PC-3 (cell line): ENCODE data around the gene LRRN4CL. TPM values are rescaled to one million over a fixed set of nuclear protein-coding genes. Genes with fewer than 3 reads are reported as not detected.

Experiments used
- ATAC-seq: fragments of 200-7000 bp; cut with Tn5 transposase; 2 replicates; pipeline ENCODE4 v1.9.1; 2020; ENCODE audit warnings: mild to moderate bottlenecking, moderate library complexity
- BruUV-seq: library from RNA; stranded (reverse); fragments of 400-500 nt; replicated peaks from 2 replicates; lab custom pipeline; 2021; lab: Mats Ljungman, UMichigan
- CTCF ChIA-PET: fragments of 300-600 bp; sonication (Branson Sonifier 250); formaldehyde crosslinking; loops from one replicate; lab custom pipeline; 2022; ENCODE audit warnings: antibody characterized with exemption; lab: Charles Lee
- POLR2A ChIA-PET: fragments of 300-600 bp; sonication (Branson Sonifier 250); formaldehyde crosslinking; loops from one replicate; lab custom pipeline; 2022; ENCODE audit warnings: antibody characterized with exemption; ENCODE audit not compliant: unreplicated experiment; lab: Charles Lee
- DNase-seq: peaks from one replicate; pipeline ENCODE4 v3.0.0-alpha.2; 2015
- H2AFZ ChIP-seq: fragments of 300-600 bp; sonication (generic); 2 replicates; pipeline ENCODE4 v1.6.0; 2016; ENCODE audit warnings: antibody characterized with exemption, low read length
- H3F3A ChIP-seq: fragments of 300-600 bp; sonication (generic); one replicate; pipeline ENCODE4 v1.6.0; 2017; ENCODE audit warnings: antibody characterized with exemption, low read length, control low read depth, mild to moderate bottlenecking; ENCODE audit not compliant: unreplicated experiment
- H3K27ac ChIP-seq: fragments of 300-600 bp; sonication (generic); 2 replicates; pipeline ENCODE4 v1.5.1; 2016; ENCODE audit warnings: mild to moderate bottlenecking, low read length
- H3K27me3 ChIP-seq: fragments of 300-600 bp; sonication (generic); 2 replicates; pipeline ENCODE4 v1.6.1; 2016; ENCODE audit warnings: low read length, mixed read lengths
- H3K36me3 ChIP-seq: fragments of 300-600 bp; sonication (generic); 2 replicates; pipeline ENCODE4 v1.6.1; 2016; ENCODE audit warnings: low read depth, mixed run types, low read length, mixed read lengths
- H3K4me1 ChIP-seq: fragments of 300-600 bp; sonication (generic); 2 replicates; pipeline ENCODE4 v1.5.1; 2016; ENCODE audit warnings: low read length; ENCODE audit not compliant: insufficient read depth
- H3K4me2 ChIP-seq: fragments of 300-600 bp; sonication (generic); 2 replicates; pipeline ENCODE4 v1.6.0; 2016; ENCODE audit warnings: low read length
- H3K4me3 ChIP-seq: fragments of 300-600 bp; sonication (generic); 2 replicates; pipeline ENCODE4 v1.5.1; 2016; ENCODE audit warnings: mild to moderate bottlenecking, low read length, mixed read lengths
- H3K79me2 ChIP-seq: fragments of 300-600 bp; sonication (generic); 2 replicates; pipeline ENCODE4 v1.6.1; 2017; ENCODE audit warnings: low read length, mixed read lengths
- H3K9ac ChIP-seq: fragments of 300-600 bp; sonication (generic); 2 replicates; pipeline ENCODE4 v1.6.0; 2016; ENCODE audit warnings: mild to moderate bottlenecking, low read length
- H3K9me2 ChIP-seq: fragments of 300-600 bp; sonication (generic); replicated peaks from 2 replicates; pipeline ENCODE4 v1.6.1; 2016; ENCODE audit warnings: mixed run types, low read length, mixed read lengths
- H3K9me3 ChIP-seq: fragments of 300-600 bp; sonication (generic); 2 replicates; pipeline ENCODE4 v1.6.1; 2016; ENCODE audit warnings: low read length, mixed read lengths
- H4K20me1 ChIP-seq: fragments of 300-600 bp; sonication (generic); 2 replicates; pipeline ENCODE4 v1.6.1; 2016; ENCODE audit warnings: low read length, mixed read lengths
- EZH2 ChIP-seq: fragments of 300-600 bp; sonication (generic); IDR thresholded peaks from one replicate; pipeline ENCODE4 v1.6.1; 2017; ENCODE audit warnings: antibody characterized with exemption, mild to moderate bottlenecking, low read length; ENCODE audit not compliant: unreplicated experiment
- EZH2phosphoT487 ChIP-seq: fragments of 300-600 bp; sonication (generic); IDR thresholded peaks from 2 replicates; pipeline ENCODE4 v1.6.1; 2018; ENCODE audit warnings: mild to moderate bottlenecking, antibody characterized with exemption, low read length, borderline replicate concordance
- intact Hi-C: fragments of 100-400 bp; cut with micrococcal nuclease; formaldehyde crosslinking; loops from 2 replicates; pipeline ENCODE4 v1.9.0; 2023
- total RNA-seq: library from RNA; depleted of rRNA; stranded (reverse); fragments of >200 nt; gene quantifications from 2 replicates; pipeline ENCODE4 v1.2.3, GENCODE V29; 2014
- TF ChIP-seq, protein P1 (sequence below): fragments of 300-600 bp; sonication (generic); conservative IDR thresholded peaks from 2 replicates; pipeline ENCODE4 v1.5.1; 2017; ENCODE audit warnings: antibody characterized with exemption, low read depth, mild to moderate bottlenecking, low read length

Gene LRRN4CL
- total RNA-seq, 1 experiment from 2014 or later = 0.51 TPM

GRCh38 chr11:62678433-62678769, 10.9 kb downstream of the LRRN4CL start:
- peak overlapping the region; percentile 94 for H3K4me2 ChIP-seq
- DNase-seq (no peak), ATAC-seq (no peak; the same call in 1 of the 2 replicates)
- ChIA-PET POLR2A (no interaction called here), CTCF (no interaction called here)
- TF ChIP-seq EZH2phosphoT487 (no peak), EZH2 (no peak)
- TF ChIP-seq, protein P1, sequence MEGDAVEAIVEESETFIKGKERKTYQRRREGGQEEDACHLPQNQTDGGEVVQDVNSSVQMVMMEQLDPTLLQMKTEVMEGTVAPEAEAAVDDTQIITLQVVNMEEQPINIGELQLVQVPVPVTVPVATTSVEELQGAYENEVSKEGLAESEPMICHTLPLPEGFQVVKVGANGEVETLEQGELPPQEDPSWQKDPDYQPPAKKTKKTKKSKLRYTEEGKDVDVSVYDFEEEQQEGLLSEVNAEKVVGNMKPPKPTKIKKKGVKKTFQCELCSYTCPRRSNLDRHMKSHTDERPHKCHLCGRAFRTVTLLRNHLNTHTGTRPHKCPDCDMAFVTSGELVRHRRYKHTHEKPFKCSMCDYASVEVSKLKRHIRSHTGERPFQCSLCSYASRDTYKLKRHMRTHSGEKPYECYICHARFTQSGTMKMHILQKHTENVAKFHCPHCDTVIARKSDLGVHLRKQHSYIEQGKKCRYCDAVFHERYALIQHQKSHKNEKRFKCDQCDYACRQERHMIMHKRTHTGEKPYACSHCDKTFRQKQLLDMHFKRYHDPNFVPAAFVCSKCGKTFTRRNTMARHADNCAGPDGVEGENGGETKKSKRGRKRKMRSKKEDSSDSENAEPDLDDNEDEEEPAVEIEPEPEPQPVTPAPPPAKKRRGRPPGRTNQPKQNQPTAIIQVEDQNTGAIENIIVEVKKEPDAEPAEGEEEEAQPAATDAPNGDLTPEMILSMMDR = no peak
- no peaks in the 10 kb centered on the region for H3K9me3 ChIP-seq
- peak overlapping the region; percentile 91 for H3K9ac ChIP-seq
- H3K79me2 ChIP-seq = peaks cover 40% of the 10 kb centered on the region
- no peaks in the 10 kb centered on the region for H3K27me3 ChIP-seq
- peak overlapping the region; percentile 53 for H3K27ac ChIP-seq
- intact Hi-C loops = loop anchor here (5.0 kb wide), 1 partner anchor 49 kb away; the partner anchor contains the start of genes HNRNPUL2 and TTC9C
- peaks cover 4% of the 10 kb centered on the region for H3K36me3 ChIP-seq
- peak overlapping the region; percentile 97 for H2AFZ ChIP-seq
- H3K4me1 ChIP-seq = peaks cover 24% of the 10 kb centered on the region
- BruUV-seq = no TSS peak
- H3K9me2 ChIP-seq = no peaks in the 10 kb centered on the region
- peaks cover 8% of the 10 kb centered on the region for H3F3A ChIP-seq
- H3K4me3 ChIP-seq = peak overlapping the region; percentile 98
- no peaks in the 10 kb centered on the region for H4K20me1 ChIP-seq

- H3K36me3 ChIP-seq = peaks cover 4% of the 10 kb centered on the region
- ChIA-PET CTCF (interaction anchor here (0.5 kb wide), 1 partner anchor 162 kb away, joined by 3 read pairs; no protein-coding TSS in a partner anchor), POLR2A (interaction anchor here (0.6 to 1.6 kb wide), 4 partner anchors 13 to 86 kb away, joined by 4 to 6 read pairs (median 5); partner anchors contain the start of genes C11orf98 and CSKMT)
- peak overlapping the region; percentile 98 for H3K4me3 ChIP-seq
- H2AFZ ChIP-seq = no peak overlapping the region
- H4K20me1 ChIP-seq = no peaks in the 10 kb centered on the region
- H3K9ac ChIP-seq = peak overlapping the region; percentile 91
- peak overlapping the region; percentile 94 for H3K4me2 ChIP-seq
- BruUV-seq = no TSS peak
- peaks cover 31% of the 10 kb centered on the region for H3K4me1 ChIP-seq
- DNase-seq (no peak), ATAC-seq (no peak)
- H3K9me2 ChIP-seq = no peaks in the 10 kb centered on the region
- intact Hi-C loops = loop anchor here (5.0 kb wide), 1 partner anchor 50 kb away; the partner anchor contains the start of genes HNRNPUL2 and TTC9C
- no peaks in the 10 kb centered on the region for H3K9me3 ChIP-seq
- peaks cover 8% of the 10 kb centered on the region for H3F3A ChIP-seq
- H3K27ac ChIP-seq = peak overlapping the region; percentile 13; the same call in 1 of the 2 replicates
- TF ChIP-seq EZH2phosphoT487 (no peak), EZH2 (no peak)
- TF ChIP-seq, protein P1 = no peak
- peaks cover 47% of the 10 kb centered on the region for H3K79me2 ChIP-seq
- no peaks in the 10 kb centered on the region for H3K27me3 ChIP-seq
Observed at GRCh38 chr11:62677714-62678113, 11.6 kb downstream of the LRRN4CL start.

DNA sequence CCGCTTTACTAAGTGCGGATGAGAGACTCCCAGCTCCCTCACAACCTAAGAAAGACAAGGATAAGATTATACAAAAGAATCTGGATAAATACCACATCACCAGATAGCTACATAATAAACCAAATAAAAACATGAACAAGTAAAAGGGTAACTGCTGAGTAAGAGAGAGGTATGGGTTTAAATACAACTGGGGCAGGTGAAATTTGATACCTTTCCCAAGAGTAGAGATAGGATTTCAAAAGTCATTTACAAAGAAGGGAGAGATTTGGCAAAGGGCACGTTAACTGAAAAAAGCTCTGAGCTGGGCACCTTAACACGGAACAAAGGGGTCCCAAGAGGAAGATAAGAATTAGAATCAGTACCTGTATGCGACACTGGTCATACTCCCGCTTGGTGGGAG, 12.2 kb downstream of the LRRN4CL start:
- BruUV-seq = no TSS peak
- Histone ChIP-seq H3K4me1 (peaks cover 34% of the 10 kb centered on the region), H3K9ac (peak overlapping the region; percentile 91; the same call in 1 of the 2 replicates), H3F3A (peaks cover 8% of the 10 kb centered on the region), H4K20me1 (no peaks in the 10 kb centered on the region), H3K27me3 (no peaks in the 10 kb centered on the region), H3K27ac (peak overlapping the region; percentile 13; the same call in 1 of the 2 replicates), H3K36me3 (peaks cover 4% of the 10 kb centered on the region), H2AFZ (no peak overlapping the region), H3K4me3 (peak overlapping the region; percentile 98), H3K9me2 (no peaks in the 10 kb centered on the region), H3K79me2 (peaks cover 53% of the 10 kb centered on the region), H3K4me2 (peak overlapping the region; percentile 94), H3K9me3 (no peaks in the 10 kb centered on the region)
- CTCF ChIA-PET = interaction anchor here (0.5 kb wide), 2 partner anchors 163 to 185 kb away, joined by 3 to 15 read pairs; no protein-coding TSS in a partner anchor
- TF ChIP-seq, protein P1 = no peak
- TF ChIP-seq EZH2phosphoT487 (no peak), EZH2 (no peak)
- POLR2A ChIA-PET = interaction anchor here (0.6 to 1.6 kb wide), 4 partner anchors 12 to 85 kb away, joined by 4 to 6 read pairs (median 6); partner anchors contain the start of genes C11orf98 and CSKMT
- DNase-seq (peak; percentile 51), ATAC-seq (peak; percentile 4; the same call in 1 of the 2 replicates)
- intact Hi-C loops = loop anchor here (5.0 kb wide), 1 partner anchor 50 kb away; the partner anchor contains the start of genes HNRNPUL2 and TTC9C
